IPS-18c (cell line): ENCODE results near the gene TMX1.
"Not testable (repeated sequence)": the region's sequence is repeated elsewhere in the genome, so short reads cannot be mapped to it uniquely, and the experiment has no call there.

Source experiments
- H3K4me3 ChIP-seq: 2 replicates; pipeline ENCODE4 v1.7.0; 2013; ENCODE audit warnings: low read depth, mild to moderate bottlenecking, low read length, moderate library complexity; ENCODE audit not compliant: insufficient read depth
- H3K9me3 ChIP-seq: one replicate; pipeline ENCODE4 v1.6.1; 2013; ENCODE audit warnings: mild to moderate bottlenecking, low read length, moderate library complexity; ENCODE audit not compliant: control insufficient read depth, insufficient read depth

TMX1 gene, protein sequence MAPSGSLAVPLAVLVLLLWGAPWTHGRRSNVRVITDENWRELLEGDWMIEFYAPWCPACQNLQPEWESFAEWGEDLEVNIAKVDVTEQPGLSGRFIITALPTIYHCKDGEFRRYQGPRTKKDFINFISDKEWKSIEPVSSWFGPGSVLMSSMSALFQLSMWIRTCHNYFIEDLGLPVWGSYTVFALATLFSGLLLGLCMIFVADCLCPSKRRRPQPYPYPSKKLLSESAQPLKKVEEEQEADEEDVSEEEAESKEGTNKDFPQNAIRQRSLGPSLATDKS

DNA sequence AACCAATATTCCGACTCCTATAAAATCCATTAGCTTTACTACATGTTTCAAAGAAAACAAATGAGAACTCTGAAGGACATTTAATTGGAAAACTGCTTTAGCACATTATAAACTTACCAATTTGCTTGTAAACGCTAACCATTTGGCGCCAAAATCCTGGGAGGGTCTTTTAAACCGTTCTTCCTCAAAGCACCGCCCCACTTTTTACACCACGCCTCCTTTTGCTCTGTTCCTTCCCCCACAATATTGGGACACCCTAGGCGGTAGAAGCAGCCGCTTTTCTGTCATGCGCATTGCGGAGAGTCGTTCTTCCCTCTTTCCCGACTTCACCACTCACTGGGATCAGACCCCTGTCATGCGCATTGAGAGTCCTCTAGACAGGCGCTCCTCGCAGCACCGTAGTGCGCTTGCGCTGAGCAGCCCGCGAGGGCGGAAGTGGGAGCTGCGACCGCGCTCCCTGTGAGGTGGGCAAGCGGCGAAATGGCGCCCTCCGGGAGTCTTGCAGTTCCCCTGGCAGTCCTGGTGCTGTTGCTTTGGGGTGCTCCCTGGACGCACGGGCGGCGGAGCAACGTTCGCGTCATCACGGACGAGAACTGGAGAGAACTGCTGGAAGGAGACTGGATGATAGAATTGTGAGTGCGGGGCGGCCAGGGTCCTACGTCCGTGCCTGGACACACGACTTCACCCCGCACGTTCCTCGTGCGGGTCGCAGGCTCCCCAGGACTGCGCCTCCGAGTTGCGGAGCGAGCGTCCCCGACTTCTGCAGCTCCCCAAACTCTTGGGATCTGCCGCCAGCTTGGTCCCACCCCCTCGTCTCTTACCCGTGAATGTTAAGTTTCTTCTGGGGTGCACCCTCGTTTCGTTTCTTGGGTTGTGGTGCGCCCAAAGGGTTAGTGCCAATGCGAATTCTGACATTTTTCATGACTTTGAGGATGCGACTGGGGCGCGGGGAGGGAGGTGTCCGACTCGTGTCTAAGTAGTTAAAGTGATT lies at the start of gene TMX1:
TSS of gene TMX1 (plus strand) at position 435 of the 991 bp plus-strand sequence. CDS start at position 481, 46 bp downstream.
- Histone ChIP-seq H3K9me3 (no peaks in the 10 kb centered on the region), H3K4me3 (peak within 1 kb of the TSS; percentile 95)

DNA sequence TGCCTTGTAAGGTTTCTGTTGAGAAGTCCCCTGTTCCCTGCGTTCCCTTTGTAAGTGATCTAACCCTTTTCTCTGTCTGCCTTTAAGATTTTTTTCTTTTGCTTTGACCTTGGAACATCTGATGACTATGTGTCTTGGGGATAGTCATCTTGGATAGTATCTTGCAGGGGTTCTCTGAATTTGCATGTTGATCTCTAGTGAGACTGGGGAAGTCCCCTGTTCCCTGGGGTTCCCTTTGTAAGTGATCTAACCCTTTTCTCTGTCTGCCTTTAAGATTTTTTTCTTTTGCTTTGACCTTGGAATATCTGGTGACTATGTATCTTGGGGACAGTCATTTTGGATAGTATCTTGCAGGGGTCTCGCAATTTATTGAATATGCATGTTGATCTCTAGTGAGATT lies 38.2 kb upstream of the TMX1 start:
- Histone ChIP-seq H3K9me3 (no peaks in the 10 kb centered on the region), H3K4me3 (no peak overlapping the region)

DNA sequence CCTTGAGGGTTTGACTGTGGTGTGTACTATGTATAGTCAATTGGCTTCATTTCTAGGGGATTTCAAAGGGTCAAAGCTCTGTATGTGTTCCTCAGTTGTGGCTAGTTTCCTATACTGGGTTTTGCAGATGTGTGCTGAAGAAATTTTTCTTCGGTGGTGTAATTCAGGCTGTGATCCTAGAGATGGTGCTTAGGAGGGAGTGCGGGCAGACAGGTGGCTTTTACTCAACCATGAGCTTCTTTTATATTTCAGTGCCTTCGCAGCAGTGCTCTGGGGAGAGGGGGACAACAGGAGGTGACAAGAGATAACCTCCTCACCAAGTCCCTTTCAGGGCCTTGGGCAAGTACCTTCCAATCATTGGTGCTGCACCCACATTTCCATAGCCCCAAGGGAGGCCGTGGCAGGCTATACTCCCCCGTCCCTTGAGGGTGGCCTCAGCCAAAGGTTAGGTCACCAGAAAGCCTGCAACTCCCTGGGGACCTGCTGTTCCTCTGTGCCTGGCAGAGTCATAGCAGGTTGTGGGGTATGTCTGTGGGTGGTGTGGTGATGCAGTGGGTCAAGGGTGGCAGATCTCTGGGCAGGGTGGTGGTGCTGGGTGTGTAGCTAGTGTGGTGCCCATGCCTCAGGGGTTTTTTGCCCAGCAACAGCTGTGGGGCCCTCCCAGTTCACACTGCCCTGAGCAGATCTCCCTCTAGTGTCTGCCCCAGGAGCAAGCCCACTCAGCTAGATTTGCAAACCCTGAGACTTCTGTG lies 37.0 kb upstream of the TMX1 start:
- H3K4me3 ChIP-seq, result no peak overlapping the region
- H3K9me3 ChIP-seq, result no peaks in the 10 kb centered on the region

DNA sequence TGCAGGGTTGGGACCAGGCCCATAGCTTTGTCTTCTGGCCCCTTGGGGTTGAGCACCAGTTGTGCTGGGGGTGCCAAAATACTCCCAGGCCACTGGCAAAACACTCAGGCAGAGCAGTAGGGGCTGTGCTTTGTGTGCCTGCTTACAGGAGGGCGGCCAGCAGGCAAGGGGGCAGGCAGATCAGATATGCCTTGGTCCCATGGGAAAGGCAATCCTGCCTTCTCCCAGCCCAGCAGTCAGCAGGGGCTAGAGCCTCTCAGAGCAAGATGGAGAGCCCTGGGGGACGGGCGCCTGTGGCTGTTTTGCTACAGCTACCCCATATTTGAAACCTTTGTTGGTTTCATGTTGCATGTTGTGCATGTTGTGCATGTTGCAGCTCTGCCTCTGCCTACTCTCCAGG lies 36.2 kb upstream of the TMX1 start:
- no peaks in the 10 kb centered on the region for H3K9me3 ChIP-seq
- H3K4me3 ChIP-seq, result no peak overlapping the region

DNA sequence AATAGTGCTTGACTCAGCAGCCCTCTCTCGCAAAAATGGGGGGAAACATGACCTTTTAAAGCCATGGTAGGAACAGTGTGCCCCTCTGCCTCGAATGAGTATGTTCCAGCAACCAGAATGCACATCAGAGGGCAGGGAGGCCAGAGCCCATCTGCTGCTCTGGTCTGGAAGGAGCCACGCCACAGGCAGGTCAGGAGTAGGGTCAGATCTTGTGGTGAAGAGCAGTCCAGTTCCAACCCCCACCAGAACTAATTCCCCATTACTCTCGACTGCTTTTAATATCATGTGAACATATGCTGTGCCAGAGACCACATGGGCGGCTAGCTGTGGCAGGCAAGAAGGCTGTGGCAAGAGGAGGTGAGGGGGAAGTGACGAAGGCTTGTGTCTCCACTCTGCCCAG lies 34.6 kb upstream of the TMX1 start:
- Histone ChIP-seq H3K9me3 (no peaks in the 10 kb centered on the region), H3K4me3 (no peak overlapping the region)

DNA sequence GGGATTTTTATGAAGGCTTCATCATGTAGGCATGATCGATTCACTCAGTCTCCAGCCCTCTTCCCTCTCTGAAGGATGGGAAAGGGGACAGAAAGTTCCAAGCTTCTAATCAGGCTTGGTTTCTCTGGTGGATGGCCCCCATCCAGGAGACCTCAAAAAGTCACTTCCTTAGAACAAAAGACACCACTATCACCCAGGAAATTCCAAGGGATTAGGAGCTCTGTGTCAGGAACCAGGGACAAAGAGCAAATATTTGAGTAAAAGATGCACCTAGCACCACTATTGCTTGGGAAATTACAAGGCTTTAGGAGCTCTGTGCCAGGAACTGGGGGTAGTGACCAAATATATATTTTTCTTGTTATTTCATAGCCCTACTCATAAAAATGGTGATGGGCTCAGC lies 33.6 kb upstream of the TMX1 start:
- no peaks in the 10 kb centered on the region for H3K9me3 ChIP-seq
- no peak overlapping the region for H3K4me3 ChIP-seq

DNA sequence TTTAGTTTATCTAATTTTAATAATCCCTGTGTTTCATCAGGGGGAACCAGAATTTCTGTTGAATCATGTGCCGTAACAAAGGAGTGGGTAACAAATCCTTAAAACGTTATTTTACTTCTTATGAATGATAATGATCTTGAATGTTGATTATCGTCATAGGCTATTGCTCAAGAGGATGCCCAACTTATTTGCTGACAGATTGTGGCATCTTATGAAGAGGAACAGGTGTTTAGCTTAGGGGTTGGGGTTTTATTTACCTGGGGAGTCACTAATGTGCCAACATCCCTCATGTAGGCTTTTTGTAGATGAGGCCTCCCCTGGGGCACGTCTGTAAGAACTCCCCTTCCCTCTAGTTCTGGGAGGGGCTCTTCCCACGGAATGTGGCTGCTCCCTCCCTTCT lies 32.4 kb upstream of the TMX1 start:
- Histone ChIP-seq H3K4me3 (no peak overlapping the region), H3K9me3 (no peaks in the 10 kb centered on the region)

DNA sequence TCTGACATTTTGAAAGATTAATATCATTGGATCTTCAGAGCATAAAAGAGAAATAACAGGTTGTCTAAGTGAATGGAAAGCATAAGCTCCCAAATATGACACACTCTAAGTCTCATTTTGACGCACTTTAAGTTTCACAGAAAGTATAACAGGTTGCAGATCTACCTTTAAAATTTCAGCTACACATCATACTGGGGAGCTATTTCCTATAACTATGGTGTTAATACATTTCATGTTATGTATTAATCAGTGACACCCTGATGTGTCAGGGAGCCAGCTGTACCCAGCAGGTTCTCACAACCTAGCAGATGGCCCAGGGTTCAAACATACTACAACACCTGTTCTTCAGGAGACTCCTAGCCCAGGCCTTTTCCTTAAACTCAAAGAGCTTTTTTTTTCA lies 31.1 kb upstream of the TMX1 start:
- Histone ChIP-seq H3K4me3 (no peak overlapping the region), H3K9me3 (no peaks in the 10 kb centered on the region)

DNA sequence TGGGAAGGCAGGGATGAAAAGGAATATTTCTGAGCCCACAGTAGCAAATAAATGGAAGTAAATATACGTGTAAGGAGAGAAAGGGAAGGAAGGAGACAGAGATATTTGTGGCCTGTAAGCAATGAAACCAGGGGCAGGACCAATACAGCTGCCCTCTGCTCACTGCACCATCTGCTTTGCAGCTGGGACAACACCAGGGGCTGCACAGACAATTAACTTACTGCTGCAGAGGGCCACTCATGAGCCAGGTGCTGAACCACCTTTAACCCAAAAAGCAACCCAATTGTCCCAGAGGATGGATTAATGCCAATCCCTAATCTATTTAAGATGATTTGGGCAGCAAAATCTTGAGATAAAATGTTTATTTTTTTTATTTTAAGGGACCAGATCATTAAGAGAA lies 30.6 kb upstream of the TMX1 start:
- no peak overlapping the region for H3K4me3 ChIP-seq
- no peaks in the 10 kb centered on the region for H3K9me3 ChIP-seq

DNA sequence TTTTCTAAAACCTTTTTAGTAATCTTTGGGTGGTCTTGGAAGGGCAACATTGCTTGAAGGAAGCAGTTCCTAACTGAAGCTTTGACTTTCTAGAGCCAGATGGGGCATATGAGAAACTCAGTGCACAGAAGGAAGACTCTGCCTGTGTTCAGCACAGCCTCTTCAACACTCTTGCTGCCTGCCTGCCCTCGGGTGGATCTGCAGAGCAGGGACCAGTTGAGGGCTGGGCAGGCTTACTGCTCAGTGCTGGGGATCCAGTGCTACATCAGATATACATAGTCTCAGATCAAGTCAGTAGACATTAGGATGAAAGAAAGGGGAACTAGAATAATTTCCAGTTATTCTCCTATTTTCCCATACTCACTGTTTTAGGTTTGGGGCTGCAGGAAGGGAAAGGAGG lies 29.5 kb upstream of the TMX1 start:
- Histone ChIP-seq H3K4me3 (no peak overlapping the region), H3K9me3 (no peaks in the 10 kb centered on the region)

DNA sequence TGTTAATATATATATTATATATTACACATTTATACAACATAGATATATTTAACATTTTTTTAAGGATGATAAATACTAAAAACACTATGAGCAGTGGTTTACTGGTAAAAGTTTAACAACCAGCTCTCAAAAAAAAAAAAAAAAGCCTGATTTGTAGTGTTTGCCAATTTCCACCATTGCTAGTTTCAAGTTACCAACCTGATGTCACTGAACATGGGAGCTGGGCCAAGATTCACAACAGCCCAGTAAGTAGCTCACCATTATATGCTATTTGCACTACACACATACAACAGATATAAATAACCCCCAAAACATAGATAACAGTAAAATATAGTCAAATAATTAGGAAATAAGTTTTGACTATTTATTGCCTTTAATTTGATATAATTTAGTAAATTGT lies 28.9 kb upstream of the TMX1 start:
- no peak overlapping the region for H3K4me3 ChIP-seq
- no peaks in the 10 kb centered on the region for H3K9me3 ChIP-seq

DNA sequence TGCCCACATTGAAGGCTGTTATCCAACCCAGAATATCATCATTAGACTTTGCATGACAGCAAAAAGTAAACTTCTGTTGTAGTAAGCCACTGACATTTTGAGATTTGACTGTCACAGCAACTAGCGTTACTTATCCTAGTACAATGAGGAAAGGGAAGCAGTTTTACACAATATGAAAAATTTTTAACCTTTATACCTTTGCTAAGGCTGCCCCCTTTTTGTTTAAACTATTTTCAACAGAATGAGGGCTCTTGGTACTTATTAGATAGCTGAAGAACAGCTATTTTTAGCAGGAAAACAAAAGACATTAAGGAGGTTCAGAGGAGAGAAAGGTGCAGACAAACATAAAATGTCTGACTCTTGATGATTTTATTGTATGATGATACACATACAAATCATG lies 23.4 kb upstream of the TMX1 start:
- no peak overlapping the region for H3K4me3 ChIP-seq

DNA sequence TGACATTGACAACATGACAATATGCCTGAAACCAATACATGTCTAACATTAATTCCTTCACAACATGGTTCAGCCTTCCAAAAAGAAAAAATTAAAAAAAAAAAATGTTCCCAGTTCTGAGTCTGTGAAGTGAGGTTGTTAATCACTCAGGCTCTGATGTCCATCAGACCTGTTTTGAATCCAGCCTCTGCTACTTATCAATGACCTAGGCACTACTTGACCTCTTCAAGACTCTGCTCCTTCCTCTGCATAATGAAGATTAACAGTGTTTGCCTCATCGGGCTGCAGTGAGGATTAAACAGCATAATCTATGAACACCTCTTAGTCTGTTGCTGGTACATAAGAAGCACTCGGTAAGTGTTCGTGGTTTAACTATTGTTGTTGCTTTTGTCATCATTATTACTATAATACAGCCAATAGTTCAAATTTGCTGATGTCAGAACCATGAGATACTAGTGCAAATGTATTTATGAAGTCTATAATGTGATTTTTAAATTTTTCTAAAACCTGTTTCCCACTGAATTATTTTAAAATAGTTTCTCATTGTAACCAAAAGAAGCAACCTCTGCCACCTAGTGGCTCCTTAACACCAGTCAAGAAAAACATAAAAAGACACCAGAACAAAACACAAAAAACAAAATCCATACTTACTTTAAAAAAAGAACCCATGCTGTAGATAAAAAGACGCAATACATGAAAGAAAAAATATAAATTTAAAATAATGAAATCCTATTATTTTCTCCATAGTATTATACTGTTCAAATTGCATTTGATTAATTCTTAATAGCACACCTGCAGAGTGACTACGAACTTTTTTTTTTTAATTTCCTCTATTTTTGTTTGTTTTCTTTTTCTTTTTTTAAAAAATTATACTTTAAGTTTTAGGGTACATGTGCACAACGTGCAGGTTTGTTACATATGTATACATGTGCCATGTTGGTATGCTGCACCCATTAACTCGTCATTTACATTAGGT lies 20.3 kb upstream of the TMX1 start:
- Histone ChIP-seq H3K4me3 (no peak overlapping the region), H3K9me3 (peaks cover 5% of the 10 kb centered on the region)

More for the DNA sequence above, 23.4 kb upstream of the TMX1 start:
- H3K9me3 ChIP-seq, result no peaks in the 10 kb centered on the region

DNA sequence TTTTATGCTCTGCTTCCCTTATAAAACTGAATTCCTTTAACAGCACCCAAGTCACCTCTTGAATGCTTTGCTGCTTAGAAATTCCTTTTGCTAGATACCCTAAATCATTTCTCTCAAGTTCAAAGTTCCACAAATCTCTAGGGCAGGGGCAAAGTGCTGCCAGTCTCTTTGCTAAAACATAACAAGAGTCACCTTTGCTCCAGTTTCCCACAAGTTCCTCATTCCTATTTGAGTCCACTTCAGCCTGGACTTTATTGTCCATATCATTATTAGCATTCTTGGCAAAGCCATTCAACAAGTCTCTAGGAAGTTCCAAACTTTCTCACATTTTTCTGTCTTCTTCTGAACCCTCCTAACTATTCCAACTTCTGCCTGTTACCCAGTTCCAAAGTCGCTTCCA lies 16.6 kb upstream of the TMX1 start:
- not testable (repeated sequence) for H3K9me3 ChIP-seq, H3K4me3 ChIP-seq

DNA sequence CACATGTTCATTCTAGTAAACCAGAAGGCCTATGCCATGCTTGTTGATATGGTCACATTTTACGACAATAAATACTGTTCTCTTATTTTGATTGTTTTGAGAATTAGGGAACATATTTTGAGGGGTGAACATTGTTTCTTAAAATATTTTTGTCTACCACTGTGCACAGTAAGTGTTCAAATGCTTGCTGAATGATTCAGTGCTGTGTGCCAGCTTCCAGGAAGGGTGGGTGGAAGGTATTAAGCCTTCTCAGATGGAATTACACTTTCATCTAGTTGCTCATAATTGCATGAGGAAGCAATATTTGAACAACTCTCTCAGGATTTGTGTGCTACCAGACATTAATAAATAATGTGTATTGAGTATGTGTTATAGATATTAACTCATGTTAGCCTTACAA lies 15.5 kb upstream of the TMX1 start:
- no peak overlapping the region for H3K4me3 ChIP-seq
- peaks cover 5% of the 10 kb centered on the region for H3K9me3 ChIP-seq

DNA sequence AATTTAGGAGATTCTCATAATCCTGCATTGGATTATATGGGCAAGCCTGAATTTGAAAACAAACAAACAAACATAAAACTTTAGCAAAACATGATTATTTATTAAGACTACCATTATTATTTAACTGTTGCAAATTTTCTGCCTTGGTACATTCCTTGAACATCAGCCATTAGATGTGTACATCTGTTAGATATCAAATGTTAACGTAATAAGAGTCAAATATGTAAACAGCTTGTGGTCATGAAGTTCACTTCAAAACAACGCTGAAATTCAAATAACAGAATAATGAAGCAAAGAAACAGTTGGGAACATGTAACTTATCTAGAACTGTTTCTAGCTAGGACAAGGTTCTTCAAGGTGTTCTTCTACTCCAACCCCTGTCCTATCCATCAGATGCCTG lies 14.3 kb upstream of the TMX1 start:
- Histone ChIP-seq H3K4me3 (no peak overlapping the region), H3K9me3 (peaks cover 5% of the 10 kb centered on the region)

DNA sequence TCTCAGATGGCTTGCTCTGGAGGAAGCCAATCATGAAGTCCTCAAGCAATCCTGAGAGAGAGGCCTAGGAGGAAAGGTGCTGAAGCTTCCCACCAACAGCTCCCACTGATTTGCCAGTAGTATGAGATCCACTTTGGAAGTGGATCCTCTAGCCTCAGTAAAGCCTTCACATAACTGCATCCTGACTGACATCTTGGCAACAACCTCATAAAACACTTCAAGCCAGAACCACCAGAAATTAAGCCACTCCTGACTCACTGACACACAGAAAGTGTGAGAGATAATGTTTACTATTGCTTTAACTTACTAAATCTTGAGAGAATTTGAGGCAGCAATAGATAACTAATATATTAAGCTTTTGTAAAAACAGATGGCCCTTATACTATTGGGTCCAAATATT lies 11.7 kb upstream of the TMX1 start:
- Histone ChIP-seq H3K4me3 (no peak overlapping the region), H3K9me3 (no peaks in the 10 kb centered on the region)
